GM12892 (cell line): ENCODE data around the gene SLC9A9.

Source experiments
- POLR2A ChIP-seq: IDR thresholded peaks from 2 replicates; pipeline ENCODE4 v1.6.1; 2011; ENCODE audit warnings: low read depth, low read length, control low read depth
- POLR2AphosphoS5 ChIP-seq: IDR thresholded peaks from 2 replicates; pipeline ENCODE4 v1.6.1; 2011; ENCODE audit warnings: low read depth, low read length, control low read depth
- TAF1 ChIP-seq: IDR thresholded peaks from 2 replicates; pipeline ENCODE4 v1.6.1; 2011; ENCODE audit warnings: low read depth, mild to moderate bottlenecking, control low read depth, low read length, borderline replicate concordance

GRCh38 chr3:143653935-143654334, 194.3 kb downstream of the SLC9A9 start:
- TF ChIP-seq POLR2A: no peak
- no peak for TF ChIP-seq POLR2AphosphoS5
- TF ChIP-seq TAF1: no peak
